Cerebellar cortex (tissue), 1 donor: ENCODE measurements around the gene PACS1.
"Not testable (repeated sequence)": the region's sequence is repeated elsewhere in the genome, so short reads cannot be mapped to it uniquely, and the experiment has no call there.

Experiments
- DNase-seq: peaks from one replicate; pipeline ENCODE4 v3.0.0-alpha.2; 2015; ENCODE audit warnings: low spot score

Gene PACS1

DNA sequence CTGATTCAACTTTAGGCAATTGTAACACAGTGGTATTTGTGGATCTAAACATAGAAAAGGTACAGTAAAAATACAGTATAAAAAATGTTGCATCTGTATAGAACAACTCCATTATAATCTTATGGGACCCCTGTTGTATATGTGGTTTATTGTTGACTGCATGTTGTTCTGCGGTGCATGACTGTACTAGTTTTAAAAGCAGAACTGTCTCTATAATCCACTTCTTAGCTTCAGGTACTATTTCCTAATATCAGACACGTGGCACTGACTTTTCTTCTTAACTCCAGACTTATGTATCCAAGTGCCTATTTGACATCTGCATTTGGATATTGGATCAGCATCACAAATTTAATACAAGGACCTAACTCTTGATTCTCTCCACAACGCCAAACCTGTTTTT, 41.1 kb downstream of the PACS1 start:
- DNase-seq: no peak

DNA sequence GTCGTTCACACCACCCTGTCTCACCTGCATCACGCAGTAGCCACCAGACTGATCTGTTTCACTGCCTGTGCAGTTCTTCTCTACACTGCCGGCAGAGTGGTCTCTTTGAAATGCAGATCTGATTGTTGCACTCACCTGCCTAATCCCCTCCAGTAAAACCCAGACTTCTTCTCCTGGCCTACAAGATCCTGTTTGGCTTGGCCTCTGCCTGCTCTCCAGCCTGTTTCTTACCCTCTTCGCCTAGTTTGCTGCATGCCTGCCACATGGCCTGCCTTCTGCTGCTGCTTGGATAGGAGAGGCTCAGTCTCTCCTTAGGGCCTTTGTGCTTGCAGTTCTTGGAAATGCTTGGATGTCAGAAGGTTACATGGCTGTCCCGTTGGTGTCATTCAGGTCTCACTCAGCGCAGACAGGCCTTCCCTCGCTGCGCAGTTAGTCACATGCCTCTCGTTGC, 42.0 kb downstream of the PACS1 start:
- DNase-seq: no peak

DNA sequence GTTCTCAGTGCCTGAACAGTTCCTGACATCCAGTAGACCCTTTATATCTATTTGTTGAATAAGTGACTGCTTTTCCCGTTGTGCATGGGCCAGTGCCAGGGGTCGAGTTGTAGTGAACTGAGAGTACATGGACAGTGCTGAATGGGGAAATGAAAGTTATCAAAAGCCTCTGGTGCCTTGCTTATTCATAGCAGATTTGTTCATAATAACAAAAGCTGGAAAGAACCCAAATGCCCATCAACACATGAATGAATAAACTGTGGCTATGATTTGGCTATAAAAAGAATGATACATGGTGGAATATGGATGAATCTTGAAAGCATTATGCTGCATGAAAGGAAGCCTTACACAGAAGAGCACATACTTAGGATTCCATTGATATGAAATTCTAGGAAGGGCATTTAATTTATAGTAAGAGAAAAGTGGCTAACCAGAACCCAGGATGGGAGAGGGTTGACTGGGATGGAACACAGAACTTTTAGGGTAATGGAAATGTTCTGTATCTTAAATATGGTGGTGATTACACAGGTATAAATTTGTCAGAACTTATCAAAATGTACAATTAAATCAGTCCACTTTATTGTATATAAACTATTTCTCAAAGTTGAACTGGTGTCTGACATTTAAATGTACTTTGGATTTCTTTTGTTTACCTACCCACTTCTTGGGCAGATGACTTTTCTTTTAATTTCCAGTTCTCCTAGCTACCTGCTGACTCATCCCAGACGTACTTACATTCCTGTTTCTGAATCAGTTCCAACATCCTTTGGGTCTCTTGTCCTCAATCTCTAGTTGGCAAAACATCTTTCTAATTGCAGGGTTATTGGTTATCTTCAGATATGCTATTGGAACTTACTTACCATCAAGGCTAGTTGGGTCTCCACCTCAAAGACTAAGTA, 42.8 kb downstream of the PACS1 start:
- DNase-seq: no peak

- DNase-seq: not testable (repeated sequence)
Observed at GRCh38 chr11:66114957-66115356, 44.9 kb downstream of the PACS1 start.

DNA sequence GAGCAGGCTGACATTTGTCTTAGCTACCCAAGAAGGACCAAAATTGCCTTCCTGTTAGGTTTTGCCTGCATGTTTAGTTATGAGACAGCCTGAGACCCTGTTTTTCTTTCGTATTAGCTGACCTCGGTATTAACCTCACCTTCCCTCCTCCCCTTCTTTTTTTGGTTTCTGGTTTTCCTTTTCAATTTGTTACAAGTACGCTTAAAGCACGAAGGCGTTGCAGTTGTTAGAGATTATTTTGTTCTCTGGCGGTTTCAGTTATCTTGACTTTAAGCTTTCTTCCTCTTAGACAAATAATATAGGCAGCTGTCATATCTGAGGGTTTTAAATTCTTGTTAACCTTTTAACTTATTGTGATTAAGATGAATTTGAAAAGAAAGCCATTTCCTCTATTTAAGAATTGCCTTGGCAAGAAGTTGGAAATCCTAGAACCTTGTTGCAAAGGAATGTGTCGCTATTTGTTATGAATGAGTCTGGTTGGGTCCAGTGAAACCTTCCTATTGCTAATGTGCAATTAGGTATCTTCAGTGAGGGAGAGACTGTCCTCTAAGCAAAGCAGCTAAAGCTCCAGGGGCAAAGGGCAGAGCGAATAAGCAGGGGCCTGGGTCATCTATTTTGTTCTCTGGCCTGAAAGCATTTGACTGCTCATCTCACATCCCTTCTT, 45.7 kb downstream of the PACS1 start:
- no peak for DNase-seq

GRCh38 chr11:66116576-66117361, 46.7 kb downstream of the PACS1 start:
- no peak for DNase-seq

DNA sequence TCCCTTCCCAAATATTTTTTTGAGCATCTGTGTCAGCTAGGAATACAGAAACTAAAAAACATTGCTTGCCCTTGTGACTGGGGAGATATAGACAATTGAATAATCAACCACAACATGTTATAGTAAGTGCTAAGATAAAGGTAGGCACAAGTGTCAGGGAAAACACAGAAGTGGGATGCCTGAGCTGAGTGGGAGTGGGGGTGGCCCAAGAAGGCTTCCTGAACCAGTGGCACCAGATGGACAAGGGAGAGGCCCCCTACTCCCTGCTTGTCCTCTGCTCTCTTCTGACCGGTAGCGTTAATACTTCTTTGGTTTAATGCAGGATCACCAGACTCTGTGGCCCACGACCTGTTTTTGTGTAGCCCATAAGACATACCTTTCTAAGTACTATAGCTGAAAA, 48.8 kb downstream of the PACS1 start:
- DNase-seq: no peak

DNA sequence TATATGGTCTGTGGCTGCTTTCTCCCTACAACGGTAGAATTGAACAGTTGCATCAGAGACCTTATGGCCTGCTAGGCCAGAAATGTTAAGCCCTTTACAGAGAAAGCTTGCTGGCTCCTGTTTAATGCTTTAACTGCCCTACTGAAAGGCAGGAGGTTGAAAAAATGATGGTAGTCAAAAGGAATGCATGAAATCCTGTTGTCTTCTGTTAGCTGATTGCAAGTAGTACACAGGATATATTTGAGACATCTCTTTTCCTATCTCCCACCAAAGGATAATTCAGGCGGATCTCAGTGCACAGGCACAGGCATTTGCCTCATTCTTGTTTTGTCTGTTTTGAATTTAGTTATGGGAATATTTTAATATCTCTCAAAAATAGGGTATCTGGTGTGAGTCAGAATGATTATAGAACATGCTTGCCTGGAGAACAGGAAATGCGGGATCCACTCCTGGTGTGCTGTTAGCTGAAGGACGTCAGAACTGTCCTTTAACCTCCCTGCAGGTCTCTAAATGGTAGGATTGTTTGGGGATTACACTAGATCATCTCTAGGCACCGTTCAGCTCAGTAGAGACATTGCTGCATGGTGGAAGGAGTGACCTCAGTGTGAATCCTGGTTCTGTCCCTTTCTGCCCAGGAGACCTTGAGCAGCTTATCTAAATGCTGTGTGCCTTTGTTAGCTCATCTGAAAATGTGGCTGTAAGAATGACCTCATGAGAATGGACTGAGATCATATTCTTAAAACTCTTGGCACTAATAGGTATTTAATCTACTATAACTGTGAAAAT, 49.5 kb downstream of the PACS1 start:
- DNase-seq: peak; percentile 27

DNA sequence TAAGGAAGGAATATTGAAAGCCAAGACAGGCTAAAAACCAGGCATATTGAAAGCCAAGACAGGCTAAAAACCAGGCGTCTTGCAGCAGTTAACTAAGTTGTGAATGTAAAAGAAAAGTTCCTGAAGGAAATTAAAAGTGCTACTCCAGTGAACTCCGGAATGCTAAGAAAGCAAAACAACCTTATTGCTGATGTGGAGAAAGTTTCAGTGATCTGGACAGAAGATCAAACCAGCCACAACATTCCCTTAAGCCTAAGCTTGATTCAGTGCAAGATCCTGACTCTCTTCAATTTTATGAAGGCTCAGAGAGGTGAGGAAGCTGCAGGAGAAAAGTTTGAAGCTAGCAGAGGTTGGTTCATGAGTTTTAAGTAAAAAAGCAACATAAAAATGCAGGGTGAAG, 51.4 kb downstream of the PACS1 start:
- DNase-seq: no peak

- no peak for DNase-seq
Observed at GRCh38 chr11:66123902-66124301, 53.8 kb downstream of the PACS1 start.

- no peak for DNase-seq
Observed at GRCh38 chr11:66124564-66124963, 54.5 kb downstream of the PACS1 start.

DNA sequence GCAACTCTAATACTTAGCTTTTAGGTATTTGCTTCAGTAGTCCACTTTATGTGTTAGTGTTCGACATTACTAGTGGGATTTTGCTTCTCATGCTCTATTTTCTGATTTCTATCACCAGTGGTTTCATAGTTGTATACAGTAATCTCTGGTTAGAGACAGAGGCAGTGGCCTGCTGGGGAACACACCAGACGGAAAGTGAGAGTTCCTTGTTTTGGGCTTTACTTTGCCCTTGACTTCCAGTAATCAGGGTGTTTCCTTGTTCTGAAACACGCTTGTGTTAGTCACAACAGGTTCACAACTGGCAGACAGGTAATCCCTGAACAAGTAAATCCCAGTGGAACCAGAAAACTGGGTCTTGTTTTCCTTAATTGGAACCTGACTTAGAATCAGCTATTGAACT, 56.0 kb downstream of the PACS1 start:
- no peak for DNase-seq

GRCh38 chr11:66126808-66127555, 56.9 kb downstream of the PACS1 start:
- peak; percentile 64 for DNase-seq

GRCh38 chr11:66130978-66131377, 60.9 kb downstream of the PACS1 start:
- DNase-seq: no peak

DNA sequence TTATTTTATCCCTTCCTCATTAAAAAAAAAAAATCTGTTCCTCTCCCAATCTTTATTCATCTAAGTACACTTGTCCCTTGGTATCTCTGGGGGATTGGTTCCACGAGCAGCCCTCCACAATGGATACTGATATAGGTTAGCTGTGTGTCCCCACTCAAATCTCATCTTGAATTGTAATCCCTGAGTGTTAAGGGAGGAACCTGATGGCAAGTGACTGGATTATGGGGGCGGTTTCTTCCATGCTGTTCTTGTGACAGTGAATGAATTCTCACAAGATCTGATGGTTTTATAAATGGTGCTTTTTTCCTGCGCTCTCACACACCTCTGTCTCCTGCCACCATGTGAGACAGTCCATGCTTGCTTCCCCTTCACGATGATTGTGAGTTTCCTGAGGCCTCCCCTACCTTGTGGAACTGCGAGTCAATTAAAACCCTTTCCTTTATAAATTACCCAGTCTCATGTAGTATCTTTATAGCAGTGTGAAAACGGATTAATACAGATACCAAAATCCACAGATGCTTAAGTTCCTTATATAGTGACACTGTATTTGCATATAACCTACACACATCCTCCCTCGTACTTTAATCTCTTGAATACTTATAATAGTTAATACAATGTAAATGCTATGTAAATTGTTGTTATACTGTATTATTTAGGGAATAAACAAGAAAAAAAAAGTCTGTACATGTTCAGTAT, 62.0 kb downstream of the PACS1 start:
- DNase-seq: no peak

DNA sequence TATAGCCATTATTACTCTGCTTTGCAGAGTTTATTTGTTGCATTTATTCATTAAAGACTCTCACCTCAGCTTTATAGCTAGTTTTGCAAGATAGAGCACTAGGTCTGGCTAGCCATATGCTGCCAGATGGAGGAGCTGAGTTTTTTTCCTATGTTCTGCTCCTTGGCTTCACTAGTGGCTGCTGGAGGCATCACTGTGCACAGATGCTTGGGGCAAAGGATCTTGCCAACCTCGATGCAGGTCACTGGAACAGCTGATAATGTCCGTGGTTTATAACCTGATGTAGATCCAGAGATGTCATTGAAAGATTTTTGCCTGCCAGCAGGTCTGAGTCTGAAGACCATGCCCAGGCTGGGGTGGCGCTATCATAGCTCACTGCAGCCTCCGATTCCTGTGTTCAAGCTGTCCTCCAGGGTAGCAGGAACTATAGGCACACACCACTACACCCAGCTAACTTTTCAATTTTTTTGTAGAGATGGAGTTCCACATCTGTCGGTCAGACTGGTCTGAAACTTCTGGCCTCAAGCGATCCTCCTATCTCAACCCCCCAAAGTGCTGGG, 63.2 kb downstream of the PACS1 start:
- peak; percentile 89 for DNase-seq

GRCh38 chr11:66136752-66137123, 66.7 kb downstream of the PACS1 start:
- DNase-seq: no peak

- no peak for DNase-seq
Observed at GRCh38 chr11:66139817-66140404, 69.8 kb downstream of the PACS1 start.

DNA sequence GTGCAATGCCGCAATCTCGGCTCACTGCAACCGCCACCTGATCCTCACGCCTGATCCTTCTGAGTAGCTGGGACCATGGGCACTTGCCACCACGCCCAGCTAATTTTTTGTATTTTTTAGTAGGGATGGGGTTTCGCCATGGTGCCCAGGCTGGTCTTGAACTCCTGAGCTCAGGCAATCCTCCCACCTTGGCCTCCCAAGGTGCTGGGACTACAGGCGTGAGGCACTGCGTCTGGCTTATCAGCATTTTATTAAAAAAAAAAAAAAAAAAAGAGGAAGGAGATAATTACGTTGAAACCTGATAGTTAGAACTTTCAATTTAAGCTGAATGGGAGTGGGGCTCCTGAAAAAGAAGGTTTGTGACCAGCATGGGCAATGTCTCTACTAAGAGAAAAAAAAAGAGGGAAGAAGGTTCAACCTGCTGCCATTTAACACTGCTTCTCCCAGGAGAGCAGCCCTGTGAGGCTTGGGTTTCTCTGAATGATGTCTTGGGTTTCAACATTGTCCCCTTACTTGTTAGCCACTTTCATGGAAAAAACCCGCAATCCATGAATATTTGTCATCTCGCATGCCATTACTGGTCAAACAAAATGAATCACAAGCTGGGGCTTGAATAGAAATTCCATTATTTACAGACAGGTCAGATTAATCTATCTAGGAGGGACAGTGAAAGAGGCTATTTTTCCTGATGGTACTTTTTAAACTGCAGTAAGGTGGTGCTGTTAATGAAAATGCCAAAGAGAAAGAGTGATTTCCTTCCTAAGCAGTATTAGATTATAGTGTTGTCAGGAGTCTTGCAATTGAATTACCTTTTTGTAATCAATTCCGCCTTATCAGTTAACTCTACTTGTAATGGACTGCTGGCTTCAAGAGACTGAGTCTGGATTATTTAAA, 72.5 kb downstream of the PACS1 start:
- no peak for DNase-seq
